GM12878 (cell line): Measurements from ENCODE around the gene RGL1.

Experiments
- CTCF ChIP-seq, 3 experiments: IDR thresholded peaks in 2 of 3; conservative IDR thresholded peaks in 1 of 3; 2 replicates each; pipeline ENCODE4 v1.5.1; 2011; ENCODE audit warnings: low read depth in 3 of 3, low read length in 3 of 3, mild to moderate bottlenecking in 3 of 3, control low read depth in 2 of 3, moderate library complexity in 2 of 3, inconsistent platforms in 1 of 3, mixed read lengths in 1 of 3; ENCODE audit not compliant: control insufficient read depth in 2 of 3, insufficient read depth in 1 of 3; ENCODE audit errors: extremely low read depth in 1 of 3
- EZH2 ChIP-seq: IDR thresholded peaks from 2 replicates; pipeline ENCODE4 v1.6.1; 2012; ENCODE audit warnings: low read depth, mild to moderate bottlenecking, control low read depth, inconsistent platforms, low read length, borderline replicate concordance; ENCODE audit not compliant: control insufficient read depth
- FOXM1 ChIP-seq: IDR thresholded peaks from 2 replicates; pipeline ENCODE4 v1.6.1; 2012; ENCODE audit warnings: low read depth, mild to moderate bottlenecking, inconsistent platforms, low read length, moderate library complexity
- KDM1A ChIP-seq: fragments of 200-600 bp; sonication (generic); IDR thresholded peaks from 2 replicates; pipeline ENCODE4 v1.6.1; 2016; ENCODE audit warnings: borderline replicate concordance
- NRF1 ChIP-seq: conservative IDR thresholded peaks from 2 replicates; pipeline ENCODE4 v1.6.1; 2011; ENCODE audit warnings: mild to moderate bottlenecking, low read depth, low read length, improper control_type of control experiment
- RAD21 ChIP-seq: IDR thresholded peaks from 2 replicates; pipeline ENCODE4 v1.6.1; 2011; ENCODE audit warnings: mild to moderate bottlenecking, low read depth, low read length, moderate library complexity; ENCODE audit not compliant: insufficient read depth
- SRF ChIP-seq, 2 experiments: IDR thresholded peaks; 2 replicates each; pipeline ENCODE4 v1.6.1; 2011; ENCODE audit warnings: low read depth in 2 of 2, low read length in 2 of 2, mild to moderate bottlenecking in 1 of 2, moderate library complexity in 1 of 2
- ZNF274 ChIP-seq: IDR thresholded peaks from one replicate; pipeline ENCODE4 v1.8.0; 2011; ENCODE audit not compliant: insufficient read length, insufficient read depth
- ZNF622 ChIP-seq: fragments of 450-650 bp; IDR thresholded peaks from 2 replicates; pipeline ENCODE4 v1.6.1; 2017; ENCODE audit warnings: mild to moderate bottlenecking, inconsistent platforms
- TF ChIP-seq, protein P1 (sequence below): IDR thresholded peaks from 2 replicates; pipeline ENCODE4 v1.6.1; 2011; ENCODE audit warnings: borderline replicate concordance, low read depth, mild to moderate bottlenecking, moderate library complexity, low read length; ENCODE audit not compliant: insufficient read depth, poor library complexity, severe bottlenecking

- TF ChIP-seq CTCF (IDR thresholded peaks at IDR 0.05 in 2 of 3, conservative IDR thresholded peaks at IDR 0.05 in 1 of 3; ENCODE audit: control insufficient read depth in 2 of 3, extremely low read depth in 1 of 3, insufficient read depth in 1 of 3, low read depth in 3 of 3, low read length in 3 of 3) (no peak), EZH2 (no peak), SRF (IDR thresholded peaks at IDR 0.05; ENCODE audit: low read depth in 2 of 2, low read length in 2 of 2) (no peak), KDM1A (no peak), NRF1 (no peak), ZNF622 (no peak), FOXM1 (no peak), ZNF274 (no peak), RAD21 (no peak)
- TF ChIP-seq, protein P1, sequence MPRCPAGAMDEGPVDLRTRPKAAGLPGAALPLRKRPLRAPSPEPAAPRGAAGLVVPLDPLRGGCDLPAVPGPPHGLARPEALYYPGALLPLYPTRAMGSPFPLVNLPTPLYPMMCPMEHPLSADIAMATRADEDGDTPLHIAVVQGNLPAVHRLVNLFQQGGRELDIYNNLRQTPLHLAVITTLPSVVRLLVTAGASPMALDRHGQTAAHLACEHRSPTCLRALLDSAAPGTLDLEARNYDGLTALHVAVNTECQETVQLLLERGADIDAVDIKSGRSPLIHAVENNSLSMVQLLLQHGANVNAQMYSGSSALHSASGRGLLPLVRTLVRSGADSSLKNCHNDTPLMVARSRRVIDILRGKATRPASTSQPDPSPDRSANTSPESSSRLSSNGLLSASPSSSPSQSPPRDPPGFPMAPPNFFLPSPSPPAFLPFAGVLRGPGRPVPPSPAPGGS = no peak
Observed at GRCh38 chr1:183905508-183906113, 100.7 kb downstream of the RGL1 start.
